Cardiac muscle cell (in vitro differentiated cells and primary cell): ENCODE measurements around the gene AAK1. TPM values are rescaled to one million over a fixed set of nuclear protein-coding genes. Genes with fewer than 3 reads are reported as not detected.
"Not testable (repeated sequence)": the region's sequence is repeated elsewhere in the genome, so short reads cannot be mapped to it uniquely, and the experiment has no call there.

Experiments
- DNase-seq, 2 donors: peaks; one replicate each; pipeline versions ENCODE4 v3.0.0 to v3.0.0-alpha.2; 2010 to 2017; ENCODE audit warnings: low read depth in 1 of 2, low spot score in 1 of 2
- H3K27ac ChIP-seq: fragments of 200-600 bp; sonication (generic); 2 replicates; pipeline ENCODE4 v1.5.1; 2016
- H3K27me3 ChIP-seq: fragments of 200-600 bp; sonication (generic); 2 replicates; pipeline ENCODE4 v1.6.0; 2016; ENCODE audit warnings: control low read depth
- H3K36me3 ChIP-seq: fragments of 200-600 bp; sonication (generic); 2 replicates; pipeline ENCODE4 v1.5.1; 2016; ENCODE audit warnings: control low read depth
- H3K4me1 ChIP-seq: fragments of 200-600 bp; sonication (generic); 2 replicates; pipeline ENCODE4 v1.8.1; 2017; ENCODE audit warnings: low read depth, mild to moderate bottlenecking, mixed run types
- H3K4me3 ChIP-seq: fragments of 200-600 bp; sonication (generic); 2 replicates; pipeline ENCODE4 v1.5.1; 2016; ENCODE audit warnings: mild to moderate bottlenecking
- H3K9me3 ChIP-seq: fragments of 200-600 bp; sonication (generic); 2 replicates; pipeline ENCODE4 v1.5.1; 2017; ENCODE audit warnings: low read depth, mild to moderate bottlenecking, control low read depth
- polyA plus RNA-seq: library from polyadenylated mRNA; unstranded; fragments of >200 nt; fragmentation: Nextera tagmentation; extraction: Ambion mirVana; gene quantifications from 2 replicates; pipeline ENCODE4 v1.2.1, GENCODE V29; 2016
- total RNA-seq: library from RNA; depleted of rRNA; stranded (reverse); fragments of >200 nt; gene quantifications from 2 replicates; pipeline ENCODE4 v1.2.3, GENCODE V29; 2016
- TF ChIP-seq, protein P1 (sequence below): IDR thresholded peaks from 2 replicates; pipeline ENCODE4 v1.5.1; 2012; ENCODE audit warnings: low read depth, mild to moderate bottlenecking, low read length

The AAK1 gene
- total and polyA plus RNA-seq, 2 experiments from 2014 or later: 50.0 to 50.3 TPM

DNA sequence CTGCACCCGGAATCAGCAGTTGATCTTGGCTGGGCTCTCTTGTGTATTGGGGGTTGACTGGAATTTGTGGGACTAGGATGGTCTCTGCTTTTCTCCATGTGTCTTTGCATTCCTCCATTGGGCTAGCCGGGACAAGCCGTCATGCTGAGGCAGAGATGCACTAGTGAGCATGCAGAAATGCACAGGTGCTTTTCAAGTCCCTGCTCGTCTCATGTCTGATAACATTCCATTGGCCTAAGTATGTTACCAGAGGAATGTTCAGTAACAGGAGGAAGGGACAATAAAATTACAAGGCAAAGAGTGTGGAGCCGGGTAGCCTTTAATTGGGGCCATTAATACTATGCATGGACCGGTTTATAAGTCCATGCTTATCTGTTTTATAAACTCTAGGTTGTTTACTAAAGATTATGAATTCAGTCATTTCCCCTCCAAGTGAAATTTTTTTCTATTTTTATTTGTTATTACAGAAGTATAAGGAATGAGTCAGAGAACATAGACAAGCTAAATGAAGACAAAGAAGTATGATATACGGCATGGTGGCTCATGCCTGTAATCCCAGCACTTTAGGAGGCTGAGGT, 24.4 kb upstream of the AAK1 start:
- Histone ChIP-seq H3K4me3 (no peak overlapping the region), H3K36me3 (no peaks in the 10 kb centered on the region), H3K4me1 (peaks cover 5% of the 10 kb centered on the region), H3K9me3 (no peaks in the 10 kb centered on the region), H3K27me3 (no peaks in the 10 kb centered on the region), H3K27ac (peak overlapping the region; percentile 36)
- TF ChIP-seq, protein P1, sequence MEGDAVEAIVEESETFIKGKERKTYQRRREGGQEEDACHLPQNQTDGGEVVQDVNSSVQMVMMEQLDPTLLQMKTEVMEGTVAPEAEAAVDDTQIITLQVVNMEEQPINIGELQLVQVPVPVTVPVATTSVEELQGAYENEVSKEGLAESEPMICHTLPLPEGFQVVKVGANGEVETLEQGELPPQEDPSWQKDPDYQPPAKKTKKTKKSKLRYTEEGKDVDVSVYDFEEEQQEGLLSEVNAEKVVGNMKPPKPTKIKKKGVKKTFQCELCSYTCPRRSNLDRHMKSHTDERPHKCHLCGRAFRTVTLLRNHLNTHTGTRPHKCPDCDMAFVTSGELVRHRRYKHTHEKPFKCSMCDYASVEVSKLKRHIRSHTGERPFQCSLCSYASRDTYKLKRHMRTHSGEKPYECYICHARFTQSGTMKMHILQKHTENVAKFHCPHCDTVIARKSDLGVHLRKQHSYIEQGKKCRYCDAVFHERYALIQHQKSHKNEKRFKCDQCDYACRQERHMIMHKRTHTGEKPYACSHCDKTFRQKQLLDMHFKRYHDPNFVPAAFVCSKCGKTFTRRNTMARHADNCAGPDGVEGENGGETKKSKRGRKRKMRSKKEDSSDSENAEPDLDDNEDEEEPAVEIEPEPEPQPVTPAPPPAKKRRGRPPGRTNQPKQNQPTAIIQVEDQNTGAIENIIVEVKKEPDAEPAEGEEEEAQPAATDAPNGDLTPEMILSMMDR: no peak
- DNase-seq: peak in 1 of 2 donors; percentile 15

DNA sequence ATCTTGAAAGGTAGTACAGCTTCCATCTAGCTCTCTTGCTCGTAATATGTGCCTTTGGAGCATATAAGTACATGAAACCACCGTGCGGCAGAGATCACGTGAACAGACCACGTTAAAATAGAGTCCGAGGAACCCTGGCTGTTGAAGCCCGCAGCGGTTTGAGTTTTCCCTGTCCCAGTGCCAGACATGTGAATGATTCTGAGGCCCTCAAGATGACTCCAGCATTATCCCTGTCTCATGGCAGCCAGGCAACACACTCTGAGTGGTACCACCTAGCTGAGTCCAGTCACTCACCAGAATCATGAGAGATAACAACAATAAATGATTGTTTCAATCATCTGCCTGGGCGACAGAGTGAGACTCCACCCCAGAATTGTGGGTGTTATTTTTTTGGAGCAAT, 21.6 kb upstream of the AAK1 start:
- Histone ChIP-seq H3K4me1 (peaks cover 16% of the 10 kb centered on the region), H3K4me3 (no peak overlapping the region), H3K27ac (no peak overlapping the region), H3K9me3 (no peaks in the 10 kb centered on the region), H3K27me3 (no peaks in the 10 kb centered on the region), H3K36me3 (no peaks in the 10 kb centered on the region)
- no peak for DNase-seq
- TF ChIP-seq, protein P1: no peak

DNA sequence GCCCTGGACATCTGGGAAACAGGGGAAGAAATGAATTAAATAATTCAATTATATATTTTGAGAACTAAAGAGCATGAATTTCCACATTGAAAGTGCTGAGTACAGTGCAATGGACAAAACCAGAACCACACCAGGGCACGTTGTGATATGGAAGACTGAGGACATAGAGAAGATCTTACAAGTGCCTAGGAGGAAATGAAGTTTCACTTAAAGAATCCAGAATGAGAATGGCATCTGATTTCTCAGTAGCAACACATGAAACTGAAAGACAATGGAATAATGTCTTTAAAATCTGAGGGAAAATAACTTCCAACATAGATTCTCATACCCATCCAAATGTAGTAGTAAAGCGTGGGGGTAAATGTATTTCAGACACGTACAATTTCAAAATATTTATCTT, 20.3 kb upstream of the AAK1 start:
- TF ChIP-seq, protein P1: no peak

DNA sequence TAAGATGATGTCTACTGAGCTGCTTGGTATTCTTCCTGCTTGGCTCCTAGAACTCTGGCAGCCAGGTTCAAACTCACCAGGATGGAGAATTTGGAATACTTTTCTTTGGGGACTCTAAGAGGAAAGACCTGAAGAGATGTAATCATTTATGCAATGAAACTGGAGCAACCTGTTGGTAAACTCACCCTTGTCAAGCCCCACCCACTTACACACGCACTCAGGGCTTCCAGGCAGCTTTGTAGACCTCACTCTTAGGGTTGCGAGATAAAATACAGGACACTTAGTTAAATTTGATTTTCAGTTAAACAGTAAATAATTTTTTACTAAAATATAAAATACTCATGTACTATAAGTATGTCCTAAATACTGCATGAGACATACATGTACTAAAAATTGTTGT, 19.0 kb upstream of the AAK1 start:
- H3K27ac ChIP-seq, H3K36me3 ChIP-seq, H3K4me3 ChIP-seq, H3K27me3 ChIP-seq, DNase-seq, H3K9me3 ChIP-seq: not testable (repeated sequence)
- peaks cover 21% of the 10 kb centered on the region for H3K4me1 ChIP-seq

More for the DNA sequence above, 20.3 kb upstream of the AAK1 start:
- H3K4me1 ChIP-seq: peaks cover 26% of the 10 kb centered on the region
- H3K9me3 ChIP-seq: no peaks in the 10 kb centered on the region
- H3K4me3 ChIP-seq: no peak overlapping the region
- no peaks in the 10 kb centered on the region for H3K27me3 ChIP-seq
- no peak for DNase-seq
- no peak overlapping the region for H3K27ac ChIP-seq
- no peaks in the 10 kb centered on the region for H3K36me3 ChIP-seq

DNA sequence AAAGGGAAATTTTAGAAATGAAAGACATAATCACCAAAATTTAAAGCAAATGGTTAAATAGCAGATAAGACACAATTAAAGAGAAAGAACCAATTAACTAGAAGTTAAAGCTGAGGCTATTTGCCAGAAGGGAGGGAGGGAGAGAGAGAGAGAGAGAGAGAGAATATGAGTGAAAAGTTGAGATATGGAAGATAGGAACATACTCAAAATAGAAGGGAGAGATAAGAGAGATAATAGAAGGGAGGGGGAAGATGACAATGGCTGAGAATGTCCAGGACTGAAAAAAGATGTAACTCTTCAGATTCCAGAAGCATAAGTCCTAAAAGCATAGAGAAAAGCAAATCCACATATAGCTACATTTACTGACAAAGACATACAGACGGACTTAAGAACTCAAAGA, 17.1 kb upstream of the AAK1 start:
- Histone ChIP-seq H3K27me3 (no peaks in the 10 kb centered on the region), H3K4me1 (peaks cover 21% of the 10 kb centered on the region), H3K36me3 (no peaks in the 10 kb centered on the region), H3K9me3 (no peaks in the 10 kb centered on the region), H3K4me3 (no peak overlapping the region), H3K27ac (peak overlapping the region; percentile 81)
- TF ChIP-seq, protein P1: no peak
- DNase-seq: no peak

DNA sequence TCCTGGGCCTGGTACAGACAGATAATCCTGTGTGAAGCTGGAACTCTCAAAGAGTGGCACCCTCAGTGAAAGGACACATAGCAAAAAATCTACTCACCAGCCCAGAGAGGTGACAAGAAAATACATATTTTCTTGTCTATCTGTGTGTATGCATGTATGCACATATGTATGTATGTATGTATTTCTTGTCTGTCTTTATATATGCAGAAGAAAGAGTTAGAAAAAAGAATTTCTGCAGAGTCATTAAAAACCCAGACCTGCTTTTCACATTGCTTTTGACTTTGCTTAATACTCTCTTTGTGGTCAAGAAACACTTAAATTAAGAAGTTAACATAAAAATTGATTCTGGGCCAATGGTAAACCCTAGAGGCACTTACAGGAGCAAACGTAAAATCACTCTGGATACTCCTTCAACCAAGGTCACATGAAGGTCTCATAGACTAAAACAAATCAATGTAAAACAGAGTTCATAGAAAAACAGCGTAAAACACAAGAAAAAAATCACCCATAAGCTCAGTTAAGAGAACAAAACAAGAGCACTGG, 16.5 kb upstream of the AAK1 start:
- no peaks in the 10 kb centered on the region for H3K36me3 ChIP-seq
- DNase-seq: no peak
- H3K4me3 ChIP-seq: no peak overlapping the region
- TF ChIP-seq, protein P1: no peak
- H3K4me1 ChIP-seq: peaks cover 21% of the 10 kb centered on the region
- H3K27me3 ChIP-seq: no peaks in the 10 kb centered on the region
- H3K27ac ChIP-seq: peak overlapping the region; percentile 81
- H3K9me3 ChIP-seq: no peaks in the 10 kb centered on the region
